CD4-positive, alpha-beta T cell (primary cell): ENCODE results near the gene TMEM203. TPM values are rescaled to one million over a fixed set of nuclear protein-coding genes. Genes with fewer than 3 reads are reported as not detected.

Source experiments
- ATAC-seq: fragments of 200-7000 bp; cut with Tn5 transposase; one replicate; pipeline ENCODE4 v1.10.0; 2022; ENCODE audit warnings: mild to moderate bottlenecking; ENCODE audit not compliant: poor library complexity
- CTCF ChIA-PET: fragments of 350-600 bp; sonication (Branson Sonifier 250); formaldehyde crosslinking; loops from one replicate; lab custom pipeline; 2021; ENCODE audit warnings: antibody characterized with exemption, inconsistent platforms; lab: Charles Lee
- POLR2A ChIA-PET: fragments of 350-600 bp; sonication (Branson Sonifier 250); formaldehyde crosslinking; loops from one replicate; lab custom pipeline; 2021; ENCODE audit warnings: antibody characterized with exemption, inconsistent platforms; lab: Charles Lee
- DNase-seq, 14 experiments: peaks; one replicate each; pipeline ENCODE4 v3.0.0-alpha.2; 2013 to 2020; ENCODE audit warnings: mixed read lengths in 2 of 14
- H3K27ac ChIP-seq, 2 donors: one replicate each; pipeline versions ENCODE4 v1.5.1 to v1.7.0; 2013; ENCODE audit warnings: low read length in 2 of 2, low read depth in 1 of 2, mild to moderate bottlenecking in 1 of 2
- H3K27me3 ChIP-seq, 2 experiments: 1 replicate in 1 of 2; 2 replicates in 1 of 2; pipeline versions ENCODE4 v1.6.1 to v1.7.0; 2013; ENCODE audit warnings: low read length in 2 of 2, control low read depth in 1 of 2, mild to moderate bottlenecking in 1 of 2, moderate library complexity in 1 of 2; ENCODE audit not compliant: insufficient read depth in 2 of 2, control insufficient read depth in 1 of 2
- H3K36me3 ChIP-seq: one replicate; pipeline ENCODE4 v1.6.1; 2013; ENCODE audit warnings: low read length, control low read depth; ENCODE audit not compliant: insufficient read depth
- H3K4me1 ChIP-seq: one replicate; pipeline ENCODE4 v1.6.1; 2013; ENCODE audit warnings: low read length, control low read depth; ENCODE audit not compliant: insufficient read depth
- H3K4me3 ChIP-seq: one replicate; pipeline ENCODE4 v1.5.1; 2013; ENCODE audit warnings: mild to moderate bottlenecking, low read length, moderate library complexity
- H3K9me3 ChIP-seq, 2 experiments: 1 replicate in 1 of 2; 2 replicates in 1 of 2; pipeline versions ENCODE4 v1.6.1 to v1.7.0; 2013; ENCODE audit warnings: low read length in 2 of 2, mild to moderate bottlenecking in 2 of 2, control low read depth in 1 of 2, moderate library complexity in 1 of 2; ENCODE audit not compliant: control insufficient read depth in 1 of 2, insufficient read depth in 1 of 2
- H3K27ac Mint-ChIP-seq: one replicate; pipeline ENCODE4 v1.8.0; 2020; ENCODE audit warnings: mixed read lengths
- H3K27me3 Mint-ChIP-seq: one replicate; pipeline ENCODE4 v1.8.0; 2021; ENCODE audit warnings: mixed read lengths
- H3K36me3 Mint-ChIP-seq: one replicate; pipeline ENCODE4 v1.8.0; 2021; ENCODE audit warnings: low read depth, mixed read lengths
- H3K4me1 Mint-ChIP-seq: one replicate; pipeline ENCODE4 v1.8.0; 2021; ENCODE audit warnings: low read depth, mixed read lengths
- H3K4me3 Mint-ChIP-seq: one replicate; pipeline ENCODE4 v1.8.0; 2020; ENCODE audit warnings: mild to moderate bottlenecking, mixed read lengths
- H3K9me3 Mint-ChIP-seq: one replicate; pipeline ENCODE4 v1.8.0; 2020; ENCODE audit warnings: mixed read lengths
- CTCF ChIP-seq: fragments of 200-600 bp; IDR thresholded peaks from one replicate; pipeline ENCODE4 v1.8.0; 2022; ENCODE audit warnings: antibody characterized with exemption, mild to moderate bottlenecking
- intact Hi-C, 2 experiments: fragments of 100-400 bp; cut with DNase I in 1 of 2; cut with micrococcal nuclease in 1 of 2; formaldehyde crosslinking; loops; one replicate each; pipeline versions ENCODE4 v1.15.1 to v1.9.0; 2023 to 2025; cut with DNase I, micrococcal nuclease
- total RNA-seq, 174 experiments: library from RNA in 2 of 174; stranded (reverse) in 2 of 174; gene quantifications; one replicate each; pipeline ENCODE4 v1.2.3 and lab custom pipeline; 2021 to 2026

Gene TMEM203
- total RNA-seq, 2 experiments from 2014 or later, result 18.2 to 18.7 TPM

GRCh38 chr9:137171149-137171900 is 34.1 kb downstream of the TMEM203 start:
- H3K36me3 Mint-ChIP-seq, result no peaks in the 10 kb centered on the region
- H3K4me1 Mint-ChIP-seq, result peaks cover 4% of the 10 kb centered on the region
- Histone ChIP-seq H3K27me3 (peaks cover 48 to 66% of the 10 kb centered on the region in 2 experiments), H3K27ac (no peak overlapping the region), H3K9me3 (peaks cover 0 to 35% of the 10 kb centered on the region in 2 experiments), H3K4me3 (no peak overlapping the region), H3K4me1 (peaks cover 26% of the 10 kb centered on the region), H3K36me3 (no peaks in the 10 kb centered on the region)
- H3K27ac Mint-ChIP-seq, result no peak overlapping the region
- no peak for ATAC-seq
- no peak for DNase-seq
- CTCF ChIA-PET, result no interaction called here
- POLR2A ChIA-PET, result no interaction called here
- H3K9me3 Mint-ChIP-seq, result no peaks in the 10 kb centered on the region
- H3K27me3 Mint-ChIP-seq, result peaks cover 19% of the 10 kb centered on the region
- no peak for TF ChIP-seq CTCF
- intact Hi-C loops, result loop anchor here in 1 of 2 experiments (10.0 kb wide), 1 partner anchor 47 kb away; no protein-coding TSS in a partner anchor
- no peak overlapping the region for H3K4me3 Mint-ChIP-seq

- Histone ChIP-seq H3K4me1 (peaks cover 23% of the 10 kb centered on the region), H3K27ac (no peak overlapping the region), H3K4me3 (no peak overlapping the region), H3K9me3 (peaks cover 0 to 42% of the 10 kb centered on the region in 2 experiments), H3K27me3 (peaks cover 55 to 74% of the 10 kb centered on the region in 2 experiments), H3K36me3 (no peaks in the 10 kb centered on the region)
- no peaks in the 10 kb centered on the region for H3K4me1 Mint-ChIP-seq
- no peak overlapping the region for H3K4me3 Mint-ChIP-seq
- CTCF ChIA-PET, result no interaction called here
- no peak for ATAC-seq
- TF ChIP-seq CTCF, result no peak
- intact Hi-C loops, result loop anchor here in 1 of 2 experiments (10.0 kb wide), 1 partner anchor 46 kb away; no protein-coding TSS in a partner anchor
- no peaks in the 10 kb centered on the region for H3K9me3 Mint-ChIP-seq
- H3K36me3 Mint-ChIP-seq, result no peaks in the 10 kb centered on the region
- no peak overlapping the region for H3K27ac Mint-ChIP-seq
- peaks cover 25% of the 10 kb centered on the region for H3K27me3 Mint-ChIP-seq
- POLR2A ChIA-PET, result no interaction called here
- no peak for DNase-seq
Measured at GRCh38 chr9:137170486-137171148, 34.8 kb downstream of the TMEM203 start.

- peaks cover 62 to 79% of the 10 kb centered on the region in 2 experiments for H3K27me3 ChIP-seq
- ChIA-PET POLR2A (no interaction called here), CTCF (no interaction called here)
- no peaks in the 10 kb centered on the region for H3K36me3 Mint-ChIP-seq
- H3K27me3 Mint-ChIP-seq, result peaks cover 32% of the 10 kb centered on the region
- H3K9me3 ChIP-seq, result peaks cover 0 to 48% of the 10 kb centered on the region in 2 experiments
- intact Hi-C loops, result loop anchor here in 1 of 2 experiments (10.0 kb wide), 1 partner anchor 45 kb away; no protein-coding TSS in a partner anchor
- H3K27ac Mint-ChIP-seq, result no peak within 1 kb of the TSS
- H3K36me3 ChIP-seq, result no peaks in the 10 kb centered on the region
- no peaks in the 10 kb centered on the region for H3K9me3 Mint-ChIP-seq
- H3K4me3 Mint-ChIP-seq, result peak within 1 kb of the TSS; percentile 38
- TF ChIP-seq CTCF, result no peak
- no peak for DNase-seq
- ATAC-seq, result no peak
- H3K27ac ChIP-seq, result no peak within 1 kb of the TSS
- H3K4me1 ChIP-seq, result peaks cover 17% of the 10 kb centered on the region
- H3K4me3 ChIP-seq, result no peak within 1 kb of the TSS
- no peaks in the 10 kb centered on the region for H3K4me1 Mint-ChIP-seq
Measured at GRCh38 chr9:137169896-137170358, 35.5 kb downstream of the TMEM203 start, which contains the start of gene LRRC26. TSS of gene LRRC26 (minus strand) at chr9:137170051. CDS start at chr9:137169943, 108 bp downstream.
